IMR-90 (cell line): ENCODE measurements around the gene CLEC14A. TPM values are rescaled to one million over a fixed set of nuclear protein-coding genes. Genes with fewer than 3 reads are reported as not detected.

Experiments used
- ATAC-seq: fragments of 200-7000 bp; cut with Tn5 transposase; 2 replicates; pipeline ENCODE4 v1.9.1; 2020; ENCODE audit warnings: low read depth, mild to moderate bottlenecking, moderate library complexity
- BruUV-seq: library from RNA; stranded (reverse); fragments of 400-500 nt; replicated peaks from 2 replicates; lab custom pipeline; 2021; lab: Mats Ljungman, UMichigan
- CTCF ChIA-PET: fragments of 300-600 bp; formaldehyde crosslinking; extraction: SDS; loops from one replicate; lab custom pipeline; 2021; ENCODE audit warnings: antibody characterized with exemption; lab: Yijun Ruan, JAX
- POLR2A ChIA-PET: fragments of 300-600 bp; sonication (Branson Sonifier 250); formaldehyde crosslinking; loops from one replicate; lab custom pipeline; 2022; ENCODE audit warnings: antibody characterized with exemption; ENCODE audit not compliant: unreplicated experiment; lab: Charles Lee
- DNase-seq: peaks from one replicate; pipeline ENCODE4 v3.0.0; 2013
- H2AFZ ChIP-seq: replicated peaks from 2 replicates; pipeline ENCODE3; 2013; ENCODE audit warnings: low read length, mild to moderate bottlenecking; ENCODE audit not compliant: poor library complexity
- H2AK5ac ChIP-seq: 2 replicates; pipeline ENCODE4 v1.6.1; 2013; ENCODE audit warnings: low read depth, low read length, inconsistent platforms
- H2AK9ac ChIP-seq: replicated peaks from 2 replicates; pipeline ENCODE3; 2013; ENCODE audit warnings: mild to moderate bottlenecking, low read depth, low read length, moderate library complexity; ENCODE audit not compliant: poor library complexity
- H2BK120ac ChIP-seq: 2 replicates; pipeline ENCODE4 v1.6.1; 2013; ENCODE audit warnings: low read depth, low read length, inconsistent platforms
- H2BK15ac ChIP-seq: 3 replicates; pipeline ENCODE4 v1.6.1; 2013; ENCODE audit warnings: low read depth, low read length, inconsistent platforms
- H2BK20ac ChIP-seq: 2 replicates; pipeline ENCODE4 v1.6.1; 2013; ENCODE audit warnings: low read depth, mild to moderate bottlenecking, inconsistent platforms, low read length, moderate library complexity
- H2BK5ac ChIP-seq: 2 replicates; pipeline ENCODE4 v1.6.1; 2013; ENCODE audit warnings: mild to moderate bottlenecking, low read depth, low read length, inconsistent platforms; ENCODE audit not compliant: poor library complexity, severe bottlenecking
- H3K14ac ChIP-seq: replicated peaks from 2 replicates; pipeline ENCODE4 v1.6.1; 2013; ENCODE audit warnings: low read depth, low read length, inconsistent platforms
- H3K18ac ChIP-seq: 2 replicates; pipeline ENCODE4 v1.6.1; 2013; ENCODE audit warnings: low read depth, low read length, control low read depth
- H3K23ac ChIP-seq: 2 replicates; pipeline ENCODE4 v1.6.1; 2013; ENCODE audit warnings: low read depth, low read length, inconsistent platforms
- H3K27ac ChIP-seq: 2 replicates; pipeline ENCODE4 v1.5.1; 2013; ENCODE audit warnings: mild to moderate bottlenecking, control low read depth, low read length; ENCODE audit not compliant: insufficient read depth
- H3K27me3 ChIP-seq: 2 replicates; pipeline ENCODE4 v1.6.1; 2013; ENCODE audit warnings: low read length; ENCODE audit not compliant: control insufficient read depth, insufficient read depth
- H3K36me3 ChIP-seq: 2 replicates; pipeline ENCODE4 v1.6.1; 2013; ENCODE audit warnings: low read length, mixed read lengths; ENCODE audit not compliant: control insufficient read depth, insufficient read depth
- H3K4ac ChIP-seq: 2 replicates; pipeline ENCODE4 v1.6.1; 2013; ENCODE audit warnings: low read depth, low read length, inconsistent platforms
- H3K4me1 ChIP-seq: 2 replicates; pipeline ENCODE4 v1.6.1; 2013; ENCODE audit warnings: low read length, mixed read lengths; ENCODE audit not compliant: control insufficient read depth, insufficient read depth
- H3K4me2 ChIP-seq: 2 replicates; pipeline ENCODE4 v1.6.1; 2013; ENCODE audit warnings: low read depth, mild to moderate bottlenecking, control low read depth, low read length, moderate library complexity
- H3K4me3 ChIP-seq: 2 replicates; pipeline ENCODE4 v1.5.1; 2013; ENCODE audit warnings: low read depth, mild to moderate bottlenecking, control low read depth, low read length, moderate library complexity; ENCODE audit not compliant: insufficient read depth
- H3K56ac ChIP-seq: 2 replicates; pipeline ENCODE4 v1.6.1; 2013; ENCODE audit warnings: low read length, inconsistent platforms; ENCODE audit not compliant: insufficient read depth; ENCODE audit errors: extremely low read depth
- H3K79me1 ChIP-seq, 2 experiments: 2 replicates each; pipeline ENCODE4 v1.6.1; 2013; ENCODE audit warnings: low read length in 2 of 2, inconsistent platforms in 1 of 2, low read depth in 1 of 2
- H3K9ac ChIP-seq: 2 replicates; pipeline ENCODE4 v1.6.1; 2013; ENCODE audit warnings: low read depth, low read length, control low read depth
- H3K9me1 ChIP-seq: 2 replicates; pipeline ENCODE4 v1.6.1; 2013; ENCODE audit warnings: low read length, inconsistent platforms; ENCODE audit not compliant: insufficient read depth
- H3K9me3 ChIP-seq: 2 replicates; pipeline ENCODE4 v1.6.1; 2013; ENCODE audit warnings: low read length; ENCODE audit not compliant: control insufficient read depth, insufficient read depth
- H4K20me1 ChIP-seq: 2 replicates; pipeline ENCODE4 v1.6.1; 2013; ENCODE audit warnings: low read length, inconsistent platforms; ENCODE audit not compliant: insufficient read depth
- H4K5ac ChIP-seq: 2 replicates; pipeline ENCODE4 v1.6.1; 2013; ENCODE audit warnings: mild to moderate bottlenecking, low read depth, low read length, control low read depth
- H4K8ac ChIP-seq, 2 experiments: 2 replicates each; pipeline ENCODE4 v1.6.1; 2013; ENCODE audit warnings: low read depth in 2 of 2, low read length in 2 of 2, control low read depth in 1 of 2, inconsistent platforms in 1 of 2
- H4K91ac ChIP-seq: 2 replicates; pipeline ENCODE4 v1.6.1; 2013; ENCODE audit warnings: low read depth, low read length, inconsistent platforms; ENCODE audit not compliant: insufficient read depth
- CEBPB ChIP-seq: IDR thresholded peaks from 2 replicates; pipeline ENCODE4 v1.6.1; 2012; ENCODE audit warnings: low read depth, low read length, improper control_type of control experiment
- MXI1 ChIP-seq: IDR thresholded peaks from 2 replicates; pipeline ENCODE4 v1.6.1; 2012; ENCODE audit warnings: low read depth, mild to moderate bottlenecking, low read length, moderate library complexity, borderline replicate concordance
- NFE2L2 ChIP-seq: fragments of 150-350 bp; IDR thresholded peaks from 2 replicates; pipeline ENCODE4 v1.6.1; 2016; ENCODE audit warnings: low read depth, mild to moderate bottlenecking, low read length
- WGBS, 2 experiments: methylation state at CpG; one replicate each; pipeline versions ENCODE4 v1.1.5 to v1.1.7; 2013; ENCODE audit warnings: missing lambda C conversion rate in 2 of 2; ENCODE audit not compliant: insufficient read length in 1 of 2; ENCODE audit errors: extremely low coverage in 2 of 2; 5-methylcytosine and 5-hydroxymethylcytosine counted together
- dilution Hi-C: fragments of 300-500 bp; cut with HindIII; formaldehyde crosslinking; loops from one replicate; pipeline ENCODE4 v1.14.3; 2018; ENCODE audit warnings: low sequenced_read_pairs; ENCODE audit not compliant: unreplicated experiment
- in situ Hi-C: fragments of 300-500 bp; cut with MboI; formaldehyde crosslinking; loops from 3 replicates; pipeline ENCODE4 v1.14.3; 2019; ENCODE audit warnings: low sequenced_read_pairs, inconsistent platforms, mixed read lengths
- intact Hi-C: fragments of 100-400 bp; cut with micrococcal nuclease; formaldehyde crosslinking; loops from 2 replicates; pipeline ENCODE4 v1.10.0; 2022
- polyA plus RNA-seq, 3 experiments: library from polyadenylated mRNA; depleted of rRNA; stranded (reverse); fragments of >200 nt; gene quantifications; 2 replicates each; pipeline ENCODE4 v1.2.3, GENCODE V29; 2012; ENCODE audit warnings: low replicate concordance in 1 of 3
- total RNA-seq: library from RNA; depleted of rRNA; stranded (reverse); fragments of >200 nt; gene quantifications from 2 replicates; pipeline ENCODE4 v1.2.3, GENCODE V29; 2012

CLEC14A gene
- total and polyA plus RNA-seq, 2 of the 4 experiments (the other 2 are of a cell fraction): 3.0 to 6.2 TPM

DNA sequence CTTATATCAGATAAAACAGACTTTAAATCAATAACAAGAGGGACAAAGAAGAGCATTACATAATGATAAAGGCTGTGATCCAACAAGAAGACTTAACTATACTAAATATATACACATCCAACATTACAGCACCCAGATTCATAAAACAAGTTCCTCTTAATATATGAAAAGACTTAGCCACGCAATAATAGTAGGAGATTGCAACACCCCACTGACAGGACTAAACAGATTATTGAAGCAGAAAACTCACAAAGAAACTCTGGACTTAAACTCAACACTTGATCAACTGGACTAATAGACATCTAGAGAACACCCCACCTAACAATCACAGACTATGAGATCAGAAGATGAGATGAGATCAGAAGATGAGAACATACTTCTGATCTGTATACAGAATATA is 5.7 kb upstream of the CLEC14A start:
- Histone ChIP-seq H3K9me1 (no peaks in the 10 kb centered on the region), H3K14ac (no peak overlapping the region), H2AK5ac (no peak overlapping the region), H2BK15ac (no peak overlapping the region), H3K4me3 (no peak overlapping the region), H3K4me1 (peaks cover 2% of the 10 kb centered on the region; the same call in 1 of the 2 replicates), H4K91ac (no peak overlapping the region), H3K56ac (no peak overlapping the region), H2BK5ac (no peak overlapping the region), H2BK20ac (no peak overlapping the region), H3K79me1 (no peaks in the 10 kb centered on the region), H3K27me3 (no peaks in the 10 kb centered on the region), H3K18ac (no peak overlapping the region), H2AK9ac (no peak overlapping the region), H3K27ac (no peak overlapping the region), H4K8ac (no peak overlapping the region), H2AFZ (no peak overlapping the region), H3K9ac (no peak overlapping the region), H3K36me3 (no peaks in the 10 kb centered on the region), H3K4ac (no peak overlapping the region), H2BK120ac (no peak overlapping the region), H3K4me2 (no peak overlapping the region), H3K23ac (no peak overlapping the region), H4K20me1 (no peaks in the 10 kb centered on the region), H3K9me3 (no peaks in the 10 kb centered on the region), H4K5ac (no peak overlapping the region)
- POLR2A ChIA-PET: no interaction called here
- intact Hi-C loops: no loop called here
- BruUV-seq: no TSS peak
- WGBS, 2 experiments: no CpG with 5 or more reads among the region's 1 CpG
- in situ Hi-C loops: no loop called here
- CTCF ChIA-PET: no interaction called here
- ATAC-seq: no peak
- DNase-seq: no peak
- dilution Hi-C loops: no loop called here
- TF ChIP-seq NFE2L2 (no peak), MXI1 (no peak), CEBPB (peak; percentile 26; the same call in 1 of the 2 replicates)
